SK-N-SH treated with all-trans-retinoic acid at 6 μM for 48 hours (cell line): Measurements from ENCODE around the gene LILRA1.
"Not testable (repeated sequence)": the region's sequence is repeated elsewhere in the genome, so short reads cannot be mapped to it uniquely, and the experiment has no call there.

ENCODE experiments used
- ATAC-seq: fragments of 200-7000 bp; cut with Tn5 transposase; 3 replicates; pipeline ENCODE4 v1.9.1; 2020; ENCODE audit warnings: mild to moderate bottlenecking, moderate library complexity
- ARNTL ChIP-seq: fragments of 450-650 bp; formaldehyde crosslinking; IDR thresholded peaks from 2 replicates; pipeline ENCODE4 v1.5.0; 2020; ENCODE audit warnings: low read depth, mild to moderate bottlenecking, moderate library complexity, borderline replicate concordance
- BACH2 ChIP-seq: fragments of 250-450 bp; sonication (Bioruptor Pico); IDR thresholded peaks from 2 replicates; pipeline ENCODE4 v1.9.0; 2021; ENCODE audit warnings: mild to moderate bottlenecking, borderline replicate concordance
- CSDC2 ChIP-seq: fragments of 250-450 bp; sonication (Bioruptor Pico); IDR thresholded peaks from 2 replicates; pipeline ENCODE4 v1.5.0; 2020; ENCODE audit warnings: mild to moderate bottlenecking, moderate library complexity
- CSRNP3 ChIP-seq: fragments of 250-450 bp; sonication (Bioruptor Pico); IDR thresholded peaks from 2 replicates; pipeline ENCODE4 v1.5.1; 2021; ENCODE audit warnings: mild to moderate bottlenecking, moderate library complexity
- ESRRG ChIP-seq: fragments of 250-450 bp; sonication (Bioruptor Pico); IDR thresholded peaks from 2 replicates; pipeline ENCODE4 v1.6.1; 2021; ENCODE audit warnings: mild to moderate bottlenecking
- GLIS3 ChIP-seq: fragments of 250-450 bp; sonication (Bioruptor Pico); IDR thresholded peaks from 2 replicates; pipeline ENCODE4 v1.5.0; 2020; ENCODE audit warnings: mild to moderate bottlenecking, moderate library complexity
- ISL1 ChIP-seq: fragments of 250-450 bp; sonication (Bioruptor Pico); IDR thresholded peaks from 2 replicates; pipeline ENCODE4 v2.1.2; 2022; ENCODE audit warnings: mild to moderate bottlenecking, moderate library complexity
- OSR1 ChIP-seq: fragments of 250-450 bp; sonication (Bioruptor Pico); IDR thresholded peaks from 2 replicates; pipeline ENCODE4 v1.8.0; 2022; ENCODE audit warnings: moderate library complexity, mild to moderate bottlenecking, inconsistent platforms
- POU6F1 ChIP-seq: fragments of 250-450 bp; sonication (Bioruptor Pico); IDR thresholded peaks from 2 replicates; pipeline ENCODE4 v1.8.0; 2021; ENCODE audit warnings: low read depth, mild to moderate bottlenecking, moderate library complexity, borderline replicate concordance
- RARB ChIP-seq: fragments of 250-450 bp; sonication (Bioruptor Pico); IDR thresholded peaks from 2 replicates; pipeline ENCODE4 v1.8.0; 2021; ENCODE audit warnings: mild to moderate bottlenecking, moderate library complexity
- SNAI2 ChIP-seq: fragments of 250-450 bp; sonication (Bioruptor Pico); IDR thresholded peaks from 2 replicates; pipeline ENCODE4 v1.5.0; 2020; ENCODE audit warnings: mild to moderate bottlenecking, moderate library complexity
- TCF4 ChIP-seq: fragments of 250-450 bp; sonication (Bioruptor Pico); IDR thresholded peaks from 2 replicates; pipeline ENCODE4 v1.8.0; 2021; ENCODE audit warnings: mild to moderate bottlenecking, moderate library complexity, borderline replicate concordance
- TOX ChIP-seq: fragments of 250-450 bp; sonication (Bioruptor Pico); IDR thresholded peaks from 2 replicates; pipeline ENCODE4 v1.8.0; 2021; ENCODE audit warnings: mild to moderate bottlenecking, moderate library complexity, borderline replicate concordance
- TSHZ2 ChIP-seq: fragments of 250-450 bp; sonication (Bioruptor Pico); IDR thresholded peaks from 2 replicates; pipeline ENCODE4 v1.5.0; 2020; ENCODE audit warnings: mild to moderate bottlenecking, moderate library complexity
- ZC3H10 ChIP-seq: fragments of 250-450 bp; sonication (Bioruptor Pico); IDR thresholded peaks from 2 replicates; pipeline ENCODE4 v1.5.1; 2021; ENCODE audit warnings: mild to moderate bottlenecking, moderate library complexity
- ZFP3 ChIP-seq: fragments of 250-450 bp; sonication (Bioruptor Pico); IDR thresholded peaks from 2 replicates; pipeline ENCODE4 v1.5.0; 2020; ENCODE audit warnings: mild to moderate bottlenecking, moderate library complexity
- ZFP30 ChIP-seq: fragments of 450-650 bp; formaldehyde crosslinking; IDR thresholded peaks from 2 replicates; pipeline ENCODE4 v1.5.0; 2022; ENCODE audit warnings: mild to moderate bottlenecking, moderate library complexity
- ZNF565 ChIP-seq: fragments of 450-650 bp; formaldehyde crosslinking; conservative IDR thresholded peaks from 2 replicates; pipeline ENCODE4 v1.5.0; 2020; ENCODE audit warnings: low read depth, mild to moderate bottlenecking, moderate library complexity
- ZNF70 ChIP-seq: fragments of 450-650 bp; formaldehyde crosslinking; IDR thresholded peaks from 2 replicates; pipeline ENCODE4 v1.5.0; 2020; ENCODE audit warnings: mild to moderate bottlenecking, moderate library complexity
- ZNF8 ChIP-seq: fragments of 450-650 bp; formaldehyde crosslinking; IDR thresholded peaks from 2 replicates; pipeline ENCODE4 v1.5.0; 2020; ENCODE audit warnings: mild to moderate bottlenecking, moderate library complexity
- TF ChIP-seq, protein P1 (sequence below): fragments of 250-450 bp; sonication (Bioruptor Pico); IDR thresholded peaks from 2 replicates; pipeline ENCODE4 v1.5.1; 2020; ENCODE audit warnings: low read depth, mild to moderate bottlenecking, moderate library complexity

Gene LILRA1

DNA sequence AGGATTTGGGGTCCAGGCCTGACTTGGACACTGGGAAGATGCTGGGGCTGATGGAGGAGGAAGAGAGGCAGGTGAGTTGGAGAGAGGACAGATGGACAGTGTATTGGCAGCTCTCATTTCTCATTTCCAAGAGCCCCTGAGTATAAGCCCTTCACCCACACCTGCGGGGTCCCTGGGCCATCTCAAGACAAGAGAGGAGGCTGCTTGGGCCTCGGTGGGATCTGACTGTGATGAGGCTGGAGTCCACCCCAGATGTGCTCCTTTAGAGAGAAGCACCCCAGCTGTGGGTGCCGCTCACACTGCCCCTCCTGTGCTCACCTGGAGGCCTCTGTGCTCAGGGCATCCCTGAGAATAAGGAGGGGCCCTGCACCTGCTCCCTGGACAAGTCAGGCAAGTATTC lies 16.1 kb upstream of the LILRA1 start:
- no peak for ATAC-seq
- no peak for TF ChIP-seq BACH2
- no peak for TF ChIP-seq TSHZ2 (CRISPR knock-in tag)
- TF ChIP-seq, protein P1, sequence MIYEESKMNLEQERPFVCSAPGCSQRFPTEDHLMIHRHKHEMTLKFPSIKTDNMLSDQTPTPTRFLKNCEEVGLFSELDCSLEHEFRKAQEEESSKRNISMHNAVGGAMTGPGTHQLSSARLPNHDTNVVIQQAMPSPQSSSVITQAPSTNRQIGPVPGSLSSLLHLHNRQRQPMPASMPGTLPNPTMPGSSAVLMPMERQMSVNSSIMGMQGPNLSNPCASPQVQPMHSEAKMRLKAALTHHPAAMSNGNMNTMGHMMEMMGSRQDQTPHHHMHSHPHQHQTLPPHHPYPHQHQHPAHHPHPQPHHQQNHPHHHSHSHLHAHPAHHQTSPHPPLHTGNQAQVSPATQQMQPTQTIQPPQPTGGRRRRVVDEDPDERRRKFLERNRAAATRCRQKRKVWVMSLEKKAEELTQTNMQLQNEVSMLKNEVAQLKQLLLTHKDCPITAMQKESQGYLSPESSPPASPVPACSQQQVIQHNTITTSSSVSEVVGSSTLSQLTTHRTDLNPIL: no peak
- TF ChIP-seq POU6F1 (CRISPR knock-in tag): no peak
- TF ChIP-seq ZFP3 (CRISPR knock-in tag): no peak
- no peak for TF ChIP-seq TCF4 (CRISPR knock-in tag)
- no peak for TF ChIP-seq CSDC2 (CRISPR knock-in tag)
- no peak for TF ChIP-seq RARB (CRISPR knock-in tag)
- TF ChIP-seq ZC3H10: no peak
- no peak for TF ChIP-seq ZNF70 (CRISPR knock-in tag)
- TF ChIP-seq TOX (CRISPR knock-in tag): no peak
- TF ChIP-seq ZNF8 (CRISPR knock-in tag): no peak
- no peak for TF ChIP-seq CSRNP3 (CRISPR knock-in tag)
- no peak for TF ChIP-seq ESRRG
- no peak for TF ChIP-seq ISL1 (CRISPR knock-in tag)
- TF ChIP-seq ZFP30 (CRISPR knock-in tag): no peak
- TF ChIP-seq SNAI2: no peak
- no peak for TF ChIP-seq GLIS3 (CRISPR knock-in tag)

GRCh38 chr19:54578268-54578667 lies 15.2 kb upstream of the LILRA1 start:
- not testable (repeated sequence) for ATAC-seq

GRCh38 chr19:54586397-54586796 lies 7.0 kb upstream of the LILRA1 start:
- TF ChIP-seq BACH2 (no peak), TSHZ2 (CRISPR knock-in tag) (no peak), ZFP30 (CRISPR knock-in tag) (no peak), ZNF70 (CRISPR knock-in tag) (no peak), ARNTL (CRISPR knock-in tag) (no peak)
- ATAC-seq: no peak

DNA sequence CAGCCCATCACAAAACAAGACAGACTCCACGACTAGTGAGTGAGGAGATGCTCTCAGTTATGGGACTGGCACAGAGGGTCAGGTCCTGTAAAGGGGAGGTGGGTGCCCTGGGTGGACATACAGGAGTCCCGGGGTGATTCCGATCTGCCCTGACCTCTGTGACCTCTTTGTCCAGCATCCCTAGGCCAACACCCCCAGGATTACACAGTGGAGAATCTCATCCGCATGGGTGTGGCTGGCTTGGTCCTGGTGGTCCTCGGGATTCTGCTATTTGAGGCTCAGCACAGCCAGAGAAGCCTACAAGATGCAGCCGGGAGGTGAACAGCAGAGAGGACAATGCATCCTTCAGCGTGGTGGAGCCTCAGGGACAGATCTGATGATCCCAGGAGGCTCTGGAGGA lies 6.4 kb upstream of the LILRA1 start:
- no peak for ATAC-seq
- no peak for TF ChIP-seq POU6F1 (CRISPR knock-in tag)
- no peak for TF ChIP-seq BACH2
- no peak for TF ChIP-seq OSR1 (CRISPR knock-in tag)
- TF ChIP-seq TOX (CRISPR knock-in tag): no peak
- TF ChIP-seq ZC3H10: no peak
- no peak for TF ChIP-seq TSHZ2 (CRISPR knock-in tag)
- no peak for TF ChIP-seq TCF4 (CRISPR knock-in tag)
- no peak for TF ChIP-seq RARB (CRISPR knock-in tag)
- no peak for TF ChIP-seq ESRRG
- TF ChIP-seq SNAI2: no peak
- TF ChIP-seq GLIS3 (CRISPR knock-in tag): no peak
- no peak for TF ChIP-seq ZFP3 (CRISPR knock-in tag)
- TF ChIP-seq ZNF565: no peak
